Measurements from ENCODE around the gene SNU13. TPM values are rescaled to one million over a fixed set of nuclear protein-coding genes. Genes with fewer than 3 reads are reported as not detected.

The SNU13 gene
- total and polyA plus RNA-seq, 5 donors from 2014 or later, result 159 to 341 (median 313) TPM

DNA sequence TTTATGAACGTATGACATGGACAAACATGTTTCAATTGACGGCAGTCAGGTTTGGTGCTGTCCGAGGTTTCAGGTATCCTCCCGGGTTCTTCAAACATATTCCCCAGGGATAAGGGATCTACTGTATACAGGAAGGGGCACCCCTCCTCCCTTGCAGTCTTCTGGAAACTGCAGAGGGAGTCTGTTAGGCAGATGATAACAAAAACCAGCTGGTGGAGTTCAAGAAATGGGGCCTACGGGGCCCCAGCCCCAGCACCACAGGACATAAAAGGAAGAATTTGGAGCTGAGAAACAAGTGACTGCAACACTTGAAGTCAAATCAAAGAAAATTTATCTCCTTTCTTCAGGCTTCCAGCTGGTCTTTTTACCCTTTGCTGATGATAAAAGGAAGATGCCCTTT lies 32.1 kb downstream of the SNU13 start:
- peaks cover 92% of the 10 kb centered on the region for H3K36me3 ChIP-seq (ENCODE audit: control insufficient read depth, insufficient read depth, low read length)
- no peaks in the 10 kb centered on the region for H3K9me3 Mint-ChIP-seq
- no peak for ATAC-seq (ENCODE audit: low read depth in 2 of 2)
- H3K27ac ChIP-seq (ENCODE audit: insufficient read depth, low read length, poor library complexity, severe bottlenecking), result no peak overlapping the region
- H3K4me1 ChIP-seq (ENCODE audit: control insufficient read depth, insufficient read depth, low read length, poor library complexity, severe bottlenecking), result no peaks in the 10 kb centered on the region
- H3K27me3 Mint-ChIP-seq, result no peaks in the 10 kb centered on the region
- H3K27me3 ChIP-seq (ENCODE audit: control insufficient read depth, insufficient read depth, low read length), result no peaks in the 10 kb centered on the region
- no peak overlapping the region for H3K4me3 ChIP-seq (ENCODE audit: low read depth, low read length)
- no peak overlapping the region for H3K4me3 Mint-ChIP-seq
- no peak for DNase-seq
- H3K9me3 ChIP-seq (ENCODE audit: control insufficient read depth in 2 of 2, low read length in 2 of 2), result no peaks in the 10 kb centered on the region
- peak overlapping the region in 1 of 3 donors; percentile 20 for H3K27ac Mint-ChIP-seq
- H3K36me3 Mint-ChIP-seq, result peaks cover 39% of the 10 kb centered on the region
- peaks cover 0 to 2% (median 0%) of the 10 kb centered on the region in 4 donors for H3K4me1 Mint-ChIP-seq

GRCh38 chr22:41654322-41654721 lies 34.3 kb downstream of the SNU13 start:
- no peaks in the 10 kb centered on the region for H3K9me3 ChIP-seq (ENCODE audit: control insufficient read depth in 2 of 2, low read length in 2 of 2)

DNA sequence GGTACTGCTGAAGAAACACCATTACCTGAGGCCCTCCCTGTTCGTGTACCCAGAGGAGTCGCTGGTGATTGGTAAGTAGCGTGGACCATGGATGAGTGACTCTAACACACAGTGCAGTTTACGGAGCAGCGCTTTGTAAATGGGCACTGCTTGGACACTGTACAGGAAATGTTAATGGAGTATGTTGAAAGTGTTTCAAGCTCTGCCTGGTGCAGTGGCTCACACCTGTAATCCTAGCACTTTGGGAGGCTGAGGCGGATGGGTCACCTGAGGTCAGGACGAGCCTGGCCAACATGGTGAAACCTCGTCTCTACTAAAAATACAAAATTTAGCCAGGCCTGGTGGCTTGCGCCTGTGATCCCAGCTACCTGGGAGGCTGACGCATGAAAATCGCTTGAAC lies 37.8 kb downstream of the SNU13 start:
- Histone ChIP-seq H3K4me3 (ENCODE audit: low read depth, low read length) (no peak overlapping the region), H3K9me3 (ENCODE audit: control insufficient read depth in 2 of 2, low read length in 2 of 2) (no peaks in the 10 kb centered on the region), H3K27ac (ENCODE audit: insufficient read depth, low read length, poor library complexity, severe bottlenecking) (no peak overlapping the region), H3K4me1 (ENCODE audit: control insufficient read depth, insufficient read depth, low read length, poor library complexity, severe bottlenecking) (peaks cover 4% of the 10 kb centered on the region), H3K27me3 (ENCODE audit: control insufficient read depth, insufficient read depth, low read length) (no peaks in the 10 kb centered on the region), H3K36me3 (ENCODE audit: control insufficient read depth, insufficient read depth, low read length) (peaks cover 88% of the 10 kb centered on the region)
- H3K4me3 Mint-ChIP-seq, result no peak overlapping the region
- ATAC-seq (ENCODE audit: low read depth in 2 of 2) (no peak), DNase-seq (no peak)
- no peaks in the 10 kb centered on the region for H3K27me3 Mint-ChIP-seq
- H3K36me3 Mint-ChIP-seq, result peaks cover 32% of the 10 kb centered on the region
- no peaks in the 10 kb centered on the region for H3K9me3 Mint-ChIP-seq
- peaks cover 6 to 14% (median 10%) of the 10 kb centered on the region in 4 donors for H3K4me1 Mint-ChIP-seq
- no peak overlapping the region for H3K27ac Mint-ChIP-seq

More at GRCh38 chr22:41654322-41654721, 34.3 kb downstream of the SNU13 start:
- Histone ChIP-seq H3K36me3 (ENCODE audit: control insufficient read depth, insufficient read depth, low read length) (peaks cover 89% of the 10 kb centered on the region), H3K27me3 (ENCODE audit: control insufficient read depth, insufficient read depth, low read length) (no peaks in the 10 kb centered on the region), H3K4me3 (ENCODE audit: low read depth, low read length) (no peak overlapping the region), H3K27ac (ENCODE audit: insufficient read depth, low read length, poor library complexity, severe bottlenecking) (no peak overlapping the region), H3K4me1 (ENCODE audit: control insufficient read depth, insufficient read depth, low read length, poor library complexity, severe bottlenecking) (no peaks in the 10 kb centered on the region)
- Mint-ChIP-seq H3K27ac (no peak overlapping the region), H3K36me3 (peaks cover 28% of the 10 kb centered on the region), H3K9me3 (no peaks in the 10 kb centered on the region), H3K4me3 (no peak overlapping the region), H3K27me3 (no peaks in the 10 kb centered on the region), H3K4me1 (peaks cover 0 to 5% (median under 1%) of the 10 kb centered on the region in 4 donors)
- DNase-seq (no peak), ATAC-seq (ENCODE audit: low read depth in 2 of 2) (no peak)

- peaks cover 32% of the 10 kb centered on the region for H3K36me3 Mint-ChIP-seq
- H3K27me3 ChIP-seq (ENCODE audit: control insufficient read depth, insufficient read depth, low read length), result no peaks in the 10 kb centered on the region
- H3K9me3 ChIP-seq (ENCODE audit: control insufficient read depth in 2 of 2, low read length in 2 of 2), result no peaks in the 10 kb centered on the region
- H3K27me3 Mint-ChIP-seq, result no peaks in the 10 kb centered on the region
- H3K4me3 ChIP-seq (ENCODE audit: low read depth, low read length), result no peak overlapping the region
- peaks cover 89% of the 10 kb centered on the region for H3K36me3 ChIP-seq (ENCODE audit: control insufficient read depth, insufficient read depth, low read length)
- DNase-seq (no peak), ATAC-seq (ENCODE audit: low read depth in 2 of 2) (no peak)
- no peaks in the 10 kb centered on the region for H3K9me3 Mint-ChIP-seq
- peaks cover 6 to 14% (median 10%) of the 10 kb centered on the region in 4 donors for H3K4me1 Mint-ChIP-seq
- H3K4me3 Mint-ChIP-seq, result no peak overlapping the region
- H3K27ac ChIP-seq (ENCODE audit: insufficient read depth, low read length, poor library complexity, severe bottlenecking), result no peak overlapping the region
- H3K4me1 ChIP-seq (ENCODE audit: control insufficient read depth, insufficient read depth, low read length, poor library complexity, severe bottlenecking), result peaks cover 4% of the 10 kb centered on the region
- peak overlapping the region in 1 of 3 donors; percentile 80 for H3K27ac Mint-ChIP-seq
These were observed 38.4 kb downstream of the SNU13 start for GRCh38 chr22:41650229-41650628.

DNA sequence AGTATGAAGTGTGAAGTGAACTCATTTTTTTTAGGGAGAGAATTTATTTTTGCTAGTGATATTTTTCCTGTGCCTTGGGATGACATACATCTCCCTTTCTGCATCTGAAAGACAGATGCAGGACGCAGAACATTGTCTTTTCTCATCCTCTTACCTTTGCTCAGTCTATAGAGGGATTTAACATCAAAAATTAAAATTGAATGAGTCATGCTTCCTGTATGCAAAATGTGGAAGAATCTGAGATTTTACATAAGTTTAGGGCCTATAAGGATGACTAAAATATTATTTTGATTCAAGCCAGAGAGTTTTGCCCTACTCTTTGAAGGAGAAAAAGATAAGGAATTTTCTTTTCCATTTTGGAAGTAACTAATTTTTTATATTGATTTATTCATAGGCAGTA lies 40.2 kb downstream of the SNU13 start:
- Mint-ChIP-seq H3K4me3 (no peak overlapping the region), H3K27me3 (no peaks in the 10 kb centered on the region), H3K4me1 (peaks cover 6 to 14% (median 10%) of the 10 kb centered on the region in 4 donors), H3K27ac (no peak overlapping the region), H3K36me3 (peaks cover 22% of the 10 kb centered on the region), H3K9me3 (no peaks in the 10 kb centered on the region)
- peak in 1 of 3 donors; percentile 7 for DNase-seq
- H3K4me1 ChIP-seq (ENCODE audit: control insufficient read depth, insufficient read depth, low read length, poor library complexity, severe bottlenecking), result peaks cover 4% of the 10 kb centered on the region
- no peak overlapping the region for H3K4me3 ChIP-seq (ENCODE audit: low read depth, low read length)
- no peak for ATAC-seq (ENCODE audit: low read depth in 2 of 2)
- H3K27ac ChIP-seq (ENCODE audit: insufficient read depth, low read length, poor library complexity, severe bottlenecking), result no peak overlapping the region
- no peaks in the 10 kb centered on the region for H3K27me3 ChIP-seq (ENCODE audit: control insufficient read depth, insufficient read depth, low read length)
- H3K9me3 ChIP-seq (ENCODE audit: control insufficient read depth in 2 of 2, low read length in 2 of 2), result no peaks in the 10 kb centered on the region
- peaks cover 81% of the 10 kb centered on the region for H3K36me3 ChIP-seq (ENCODE audit: control insufficient read depth, insufficient read depth, low read length)

DNA sequence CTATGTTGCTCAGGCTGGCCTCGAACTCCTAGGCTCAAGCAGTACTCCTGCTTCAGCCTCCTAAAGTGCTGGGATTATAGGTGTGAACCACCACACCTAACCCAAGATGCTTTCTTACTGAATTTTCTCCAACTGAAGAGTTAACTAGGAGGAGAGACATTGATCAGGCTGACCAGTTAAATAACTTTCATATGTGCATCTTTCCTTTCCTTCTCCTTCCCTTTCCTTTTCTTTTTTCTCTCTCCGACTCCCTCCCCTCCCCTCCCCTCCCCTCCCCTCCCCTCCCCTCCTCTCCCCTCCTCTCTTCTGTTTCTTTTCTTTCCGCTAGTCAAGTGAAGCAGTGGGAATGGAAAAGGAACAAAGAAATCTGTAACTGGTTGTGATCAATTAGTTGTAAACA lies 40.9 kb downstream of the SNU13 start:
- Histone ChIP-seq H3K27me3 (ENCODE audit: control insufficient read depth, insufficient read depth, low read length) (no peaks in the 10 kb centered on the region), H3K27ac (ENCODE audit: insufficient read depth, low read length, poor library complexity, severe bottlenecking) (no peak overlapping the region), H3K36me3 (ENCODE audit: control insufficient read depth, insufficient read depth, low read length) (peaks cover 78% of the 10 kb centered on the region), H3K4me1 (ENCODE audit: control insufficient read depth, insufficient read depth, low read length, poor library complexity, severe bottlenecking) (peaks cover 4% of the 10 kb centered on the region), H3K4me3 (ENCODE audit: low read depth, low read length) (no peak overlapping the region), H3K9me3 (ENCODE audit: control insufficient read depth in 2 of 2, low read length in 2 of 2) (no peaks in the 10 kb centered on the region)
- ATAC-seq (ENCODE audit: low read depth in 2 of 2) (no peak), DNase-seq (no peak)
- Mint-ChIP-seq H3K27me3 (no peaks in the 10 kb centered on the region), H3K27ac (peak overlapping the region in 1 of 3 donors; percentile 54), H3K4me3 (no peak overlapping the region), H3K36me3 (peaks cover 19% of the 10 kb centered on the region), H3K4me1 (peaks cover 6 to 14% (median 10%) of the 10 kb centered on the region in 4 donors), H3K9me3 (no peaks in the 10 kb centered on the region)

GRCh38 chr22:41642331-41643110 lies 46.1 kb downstream of the SNU13 start:
- no peak overlapping the region for H3K27ac Mint-ChIP-seq
- H3K4me3 Mint-ChIP-seq, result no peak overlapping the region
- peaks cover 17% of the 10 kb centered on the region for H3K36me3 Mint-ChIP-seq
- DNase-seq (no peak), ATAC-seq (ENCODE audit: low read depth in 2 of 2) (no peak)
- H3K9me3 Mint-ChIP-seq, result no peaks in the 10 kb centered on the region
- H3K27me3 ChIP-seq (ENCODE audit: control insufficient read depth, insufficient read depth, low read length), result no peaks in the 10 kb centered on the region
- no peak overlapping the region for H3K27ac ChIP-seq (ENCODE audit: insufficient read depth, low read length, poor library complexity, severe bottlenecking)
- no peak overlapping the region for H3K4me3 ChIP-seq (ENCODE audit: low read depth, low read length)
- H3K9me3 ChIP-seq (ENCODE audit: control insufficient read depth in 2 of 2, low read length in 2 of 2), result no peaks in the 10 kb centered on the region
- H3K36me3 ChIP-seq (ENCODE audit: control insufficient read depth, insufficient read depth, low read length), result peaks cover 77% of the 10 kb centered on the region
- H3K4me1 Mint-ChIP-seq, result peaks cover 0 to 15% (median 7%) of the 10 kb centered on the region in 4 donors
- no peaks in the 10 kb centered on the region for H3K4me1 ChIP-seq (ENCODE audit: control insufficient read depth, insufficient read depth, low read length, poor library complexity, severe bottlenecking)
- no peaks in the 10 kb centered on the region for H3K27me3 Mint-ChIP-seq

- H3K4me1 Mint-ChIP-seq, result peaks cover 0 to 15% (median 6%) of the 10 kb centered on the region in 4 donors
- H3K27ac Mint-ChIP-seq, result peak overlapping the region in 1 of 3 donors; percentile 18
- DNase-seq (no peak), ATAC-seq (ENCODE audit: low read depth in 2 of 2) (no peak)
- Histone ChIP-seq H3K36me3 (ENCODE audit: control insufficient read depth, insufficient read depth, low read length) (peaks cover 77% of the 10 kb centered on the region), H3K4me1 (ENCODE audit: control insufficient read depth, insufficient read depth, low read length, poor library complexity, severe bottlenecking) (no peaks in the 10 kb centered on the region), H3K4me3 (ENCODE audit: low read depth, low read length) (no peak overlapping the region), H3K27ac (ENCODE audit: insufficient read depth, low read length, poor library complexity, severe bottlenecking) (no peak overlapping the region), H3K27me3 (ENCODE audit: control insufficient read depth, insufficient read depth, low read length) (no peaks in the 10 kb centered on the region), H3K9me3 (ENCODE audit: control insufficient read depth in 2 of 2, low read length in 2 of 2) (no peaks in the 10 kb centered on the region)
- H3K4me3 Mint-ChIP-seq, result peak overlapping the region in 1 of 4 donors; percentile 8
- no peaks in the 10 kb centered on the region for H3K9me3 Mint-ChIP-seq
- peaks cover 19% of the 10 kb centered on the region for H3K36me3 Mint-ChIP-seq
- no peaks in the 10 kb centered on the region for H3K27me3 Mint-ChIP-seq
These were observed 46.8 kb downstream of the SNU13 start for GRCh38 chr22:41641854-41642253.

Data from CD4-positive, CD25-positive, alpha-beta regulatory T cell (primary cell).